BJ (cell line): ENCODE data around the gene IRX3. TPM values are rescaled to one million over a fixed set of nuclear protein-coding genes. Genes with fewer than 3 reads are reported as not detected.

Experiments used
- CTCF ChIA-PET: fragments of 350-600 bp; formaldehyde crosslinking; extraction: SDS; loops from one replicate; lab custom pipeline; 2021; ENCODE audit warnings: antibody characterized with exemption, inconsistent platforms; lab: Yijun Ruan, JAX
- POLR2A ChIA-PET: fragments of 300-600 bp; sonication (Branson Sonifier 250); formaldehyde crosslinking; extraction: SDS; loops from one replicate; lab custom pipeline; 2021; ENCODE audit warnings: antibody characterized with exemption; lab: Charles Lee
- DNase-seq: peaks from one replicate; pipeline ENCODE4 v3.0.0-alpha.2; 2011; ENCODE audit warnings: low read depth
- H3K27me3 ChIP-seq: 2 replicates; pipeline ENCODE4 v1.6.0; 2011; ENCODE audit warnings: low read length; ENCODE audit not compliant: control insufficient read depth, insufficient read depth
- H3K36me3 ChIP-seq: 2 replicates; pipeline ENCODE4 v1.5.1; 2011; ENCODE audit warnings: low read length; ENCODE audit not compliant: control insufficient read depth, insufficient read depth
- H3K4me3 ChIP-seq: 2 replicates; pipeline ENCODE4 v1.5.1; 2011; ENCODE audit warnings: low read depth, mild to moderate bottlenecking, control low read depth, low read length
- polyA plus RNA-seq: library from polyadenylated mRNA; depleted of rRNA; stranded (reverse); fragments of >200 nt; gene quantifications from 2 replicates; pipeline ENCODE4 v1.2.3, GENCODE V29; 2011
- TF ChIP-seq, protein P1 (sequence below): IDR thresholded peaks from 2 replicates; pipeline ENCODE4 v1.5.1; 2011; ENCODE audit warnings: low read depth, mild to moderate bottlenecking, control low read depth, inconsistent platforms, low read length, moderate library complexity; ENCODE audit not compliant: insufficient read depth

The IRX3 gene
- polyA plus RNA-seq, 1 experiment = 2.2 TPM

DNA sequence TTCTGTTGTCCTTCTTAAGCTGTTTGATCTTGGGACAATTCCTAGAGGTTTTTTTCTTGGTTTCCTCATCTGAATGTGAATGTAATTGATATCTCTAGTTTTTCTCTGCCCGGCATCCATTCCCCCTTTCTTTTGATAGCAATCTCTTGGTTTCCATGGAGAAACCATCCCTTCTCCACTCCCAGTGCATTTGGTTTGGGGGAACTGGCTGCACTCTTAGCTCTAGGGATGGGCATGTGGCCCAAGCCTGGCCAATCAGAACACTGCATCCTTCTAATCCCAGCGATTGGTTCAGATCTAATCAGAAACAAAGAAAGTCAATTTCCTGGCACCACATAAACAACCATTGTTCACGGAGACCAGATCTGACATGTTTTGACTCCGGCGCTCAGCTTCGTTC is 45.1 kb downstream of the IRX3 start:
- peaks cover 6% of the 10 kb centered on the region; the same call in 1 of the 2 replicates for H3K27me3 ChIP-seq
- H3K36me3 ChIP-seq = no peaks in the 10 kb centered on the region

DNA sequence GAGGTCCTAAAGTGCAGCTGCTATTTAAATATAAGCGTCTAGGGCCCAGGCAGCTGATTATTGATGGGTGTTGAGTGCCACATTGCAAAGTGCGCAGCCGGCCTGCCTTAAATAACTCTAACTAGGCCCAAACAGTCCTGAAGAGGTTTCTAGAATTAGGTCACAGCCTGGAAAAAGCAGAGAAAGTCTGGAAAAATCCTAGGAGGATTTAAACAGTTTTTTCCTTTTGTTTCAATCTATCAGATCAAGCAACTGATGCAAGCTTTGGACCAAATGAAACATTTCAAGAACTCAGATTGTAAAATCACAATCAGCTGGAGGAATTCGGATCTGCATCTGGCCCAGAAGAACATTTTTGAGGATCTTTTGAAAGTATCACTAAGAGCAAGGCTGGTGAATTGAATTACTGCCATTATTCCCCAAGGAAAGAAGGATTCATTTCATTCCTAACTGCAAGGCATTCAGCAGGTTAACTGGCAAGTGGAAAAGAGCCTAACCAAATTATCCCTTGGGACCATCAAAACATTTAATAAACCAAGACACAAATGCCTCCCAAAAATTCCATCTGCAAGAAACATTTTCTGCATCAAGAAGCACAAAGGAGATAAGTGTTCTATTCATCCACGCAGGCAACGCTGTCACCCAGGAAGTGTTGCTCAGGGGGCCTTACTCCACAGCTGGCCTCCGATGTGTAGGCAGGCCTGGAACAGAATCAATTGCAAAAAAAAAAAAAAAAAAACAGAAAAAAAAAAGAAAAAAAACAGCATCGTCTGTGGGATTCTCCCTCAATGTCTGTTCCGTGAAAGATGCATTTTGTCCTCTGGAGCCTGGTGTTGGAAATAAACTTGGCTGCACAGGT is 46.1 kb downstream of the IRX3 start:
- ChIA-PET POLR2A (no interaction called here), CTCF (no interaction called here)
- DNase-seq = no peak
- no peaks in the 10 kb centered on the region for H3K36me3 ChIP-seq
- H3K27me3 ChIP-seq = peaks cover 6% of the 10 kb centered on the region; the same call in 1 of the 2 replicates
- TF ChIP-seq, protein P1, sequence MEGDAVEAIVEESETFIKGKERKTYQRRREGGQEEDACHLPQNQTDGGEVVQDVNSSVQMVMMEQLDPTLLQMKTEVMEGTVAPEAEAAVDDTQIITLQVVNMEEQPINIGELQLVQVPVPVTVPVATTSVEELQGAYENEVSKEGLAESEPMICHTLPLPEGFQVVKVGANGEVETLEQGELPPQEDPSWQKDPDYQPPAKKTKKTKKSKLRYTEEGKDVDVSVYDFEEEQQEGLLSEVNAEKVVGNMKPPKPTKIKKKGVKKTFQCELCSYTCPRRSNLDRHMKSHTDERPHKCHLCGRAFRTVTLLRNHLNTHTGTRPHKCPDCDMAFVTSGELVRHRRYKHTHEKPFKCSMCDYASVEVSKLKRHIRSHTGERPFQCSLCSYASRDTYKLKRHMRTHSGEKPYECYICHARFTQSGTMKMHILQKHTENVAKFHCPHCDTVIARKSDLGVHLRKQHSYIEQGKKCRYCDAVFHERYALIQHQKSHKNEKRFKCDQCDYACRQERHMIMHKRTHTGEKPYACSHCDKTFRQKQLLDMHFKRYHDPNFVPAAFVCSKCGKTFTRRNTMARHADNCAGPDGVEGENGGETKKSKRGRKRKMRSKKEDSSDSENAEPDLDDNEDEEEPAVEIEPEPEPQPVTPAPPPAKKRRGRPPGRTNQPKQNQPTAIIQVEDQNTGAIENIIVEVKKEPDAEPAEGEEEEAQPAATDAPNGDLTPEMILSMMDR = no peak
- H3K4me3 ChIP-seq = no peak overlapping the region

More for the DNA sequence above, 45.1 kb downstream of the IRX3 start:
- ChIA-PET POLR2A (no interaction called here), CTCF (interaction anchor here (1.1 kb wide), 1 partner anchor 10 kb away, joined by 3 read pairs; no protein-coding TSS in a partner anchor)
- DNase-seq = no peak
- TF ChIP-seq, protein P1 = no peak
- no peak overlapping the region for H3K4me3 ChIP-seq

DNA sequence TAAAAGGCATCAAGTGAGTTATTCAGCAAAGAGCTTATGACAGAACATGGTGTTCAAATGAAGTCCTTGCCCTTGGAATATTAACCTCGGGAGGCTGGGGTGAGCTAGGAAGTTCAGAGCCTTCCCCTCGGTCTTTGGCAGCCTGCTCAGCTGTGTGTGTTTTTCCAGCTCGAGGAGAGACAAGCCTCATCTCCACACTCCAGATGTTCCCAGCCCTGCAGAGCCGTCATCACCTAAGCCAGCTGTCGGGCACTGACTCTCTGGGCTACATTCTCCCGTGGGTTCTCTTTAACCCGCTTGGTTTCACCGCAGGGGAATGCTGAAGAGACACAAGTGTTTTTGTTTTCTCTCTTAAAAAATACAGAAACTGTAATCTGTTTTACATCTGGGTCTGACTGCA is 47.1 kb downstream of the IRX3 start:
- Histone ChIP-seq H3K27me3 (peaks cover 4% of the 10 kb centered on the region; the same call in 1 of the 2 replicates), H3K4me3 (no peak overlapping the region), H3K36me3 (no peaks in the 10 kb centered on the region)
- no peak for DNase-seq
- CTCF ChIA-PET = interaction anchor here (0.6 kb wide), 1 partner anchor 687 kb away, joined by 3 read pairs; no protein-coding TSS in a partner anchor
- TF ChIP-seq, protein P1 = no peak
- POLR2A ChIA-PET = no interaction called here

DNA sequence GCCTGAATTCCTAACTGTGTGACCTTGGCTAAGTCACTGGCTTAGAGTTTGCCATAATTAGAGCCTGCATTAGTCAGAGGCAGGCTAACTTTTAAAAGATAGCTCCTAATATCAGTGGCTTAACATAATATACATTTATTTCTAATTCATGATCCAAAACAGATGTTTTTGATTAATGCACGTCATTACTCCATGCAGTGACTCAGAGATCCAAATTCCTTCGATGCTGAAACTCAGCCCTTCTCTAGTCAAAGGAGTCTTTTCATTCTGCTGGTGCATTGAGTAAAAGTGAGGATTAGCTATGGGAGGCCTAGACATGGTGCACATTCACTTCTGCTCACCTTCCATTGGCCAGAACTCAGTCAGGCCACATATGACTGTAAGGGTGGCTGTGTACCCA is 49.8 kb downstream of the IRX3 start:
- TF ChIP-seq, protein P1 = no peak
- H3K36me3 ChIP-seq = no peaks in the 10 kb centered on the region
- ChIA-PET CTCF (no interaction called here), POLR2A (no interaction called here)
- no peak overlapping the region for H3K4me3 ChIP-seq
- peaks cover 4% of the 10 kb centered on the region; the same call in 1 of the 2 replicates for H3K27me3 ChIP-seq
- peak; percentile 9 for DNase-seq

DNA sequence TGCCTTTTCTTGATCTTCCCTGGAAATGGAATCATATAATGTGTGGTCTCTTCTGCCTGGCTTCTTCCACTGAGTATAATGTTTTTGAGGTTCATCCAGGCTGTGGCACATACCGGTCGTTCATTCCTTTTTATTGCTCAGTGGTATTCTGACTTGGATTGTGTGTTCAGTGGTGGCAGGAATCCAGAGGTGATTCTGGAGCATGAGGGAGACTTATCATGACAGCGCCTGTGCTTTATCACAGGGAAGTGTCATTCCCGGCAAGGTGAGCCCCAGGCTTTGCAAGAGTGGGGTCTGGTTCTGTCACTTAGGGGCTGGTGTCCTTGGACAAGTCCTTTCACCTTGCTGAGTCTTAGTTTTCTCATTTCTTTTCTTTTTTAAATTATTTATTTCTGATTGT is 53.0 kb downstream of the IRX3 start:
- Histone ChIP-seq H3K27me3 (peaks cover 4% of the 10 kb centered on the region; the same call in 1 of the 2 replicates), H3K4me3 (no peak overlapping the region), H3K36me3 (no peaks in the 10 kb centered on the region)
- no peak for DNase-seq
- POLR2A ChIA-PET = no interaction called here
- CTCF ChIA-PET = no interaction called here
- TF ChIP-seq, protein P1 = no peak
